Esophagus muscularis mucosa (tissue), 4 donors: ENCODE data around the gene NLRP10. TPM values are rescaled to one million over a fixed set of nuclear protein-coding genes. Genes with fewer than 3 reads are reported as not detected.

Experiments used
- DNase-seq: peaks from one replicate; pipeline ENCODE4 v3.0.0-alpha.2; 2017; ENCODE audit errors: extremely low spot score
- H3K27ac ChIP-seq, 4 donors: fragments of 200-600 bp; sonication (generic); replicated peaks in 1 of 4; 1 replicate in 3 of 4; 2 replicates in 1 of 4; pipeline ENCODE4 v1.5.1; 2016 to 2019; ENCODE audit warnings: mild to moderate bottlenecking in 1 of 4
- H3K27me3 ChIP-seq, 4 donors: fragments of 200-600 bp; sonication (generic); one replicate each; pipeline versions ENCODE4 v1.5.1 to v1.6.0; 2016 to 2019
- H3K36me3 ChIP-seq, 4 donors: fragments of 200-600 bp; sonication (generic); one replicate each; pipeline ENCODE4 v1.5.1; 2016 to 2019
- H3K4me1 ChIP-seq, 4 donors: fragments of 200-600 bp; sonication (generic); one replicate each; pipeline ENCODE4 v1.5.1; 2016 to 2019
- H3K4me3 ChIP-seq, 4 donors: fragments of 200-600 bp; sonication (generic); 1 replicate in 2 of 4; 2 replicates in 2 of 4; pipeline ENCODE4 v1.5.1; 2016 to 2019; ENCODE audit warnings: mild to moderate bottlenecking in 4 of 4, moderate library complexity in 1 of 4
- H3K9me3 ChIP-seq, 4 donors: fragments of 200-600 bp; sonication (generic); 1 replicate in 3 of 4; 2 replicates in 1 of 4; pipeline ENCODE4 v1.5.1; 2016 to 2019
- EP300 ChIP-seq: sonication (generic); formaldehyde crosslinking; IDR thresholded peaks from one replicate; pipeline ENCODE4 v1.6.1; 2017; ENCODE audit warnings: antibody characterized with exemption
- POLR2A ChIP-seq: fragments of 450-650 bp; IDR thresholded peaks from one replicate; pipeline ENCODE4 v1.6.1; 2017; ENCODE audit warnings: antibody characterized with exemption, moderate library complexity, mild to moderate bottlenecking, low read depth
- POLR2AphosphoS5 ChIP-seq, 2 donors: sonication (generic); formaldehyde crosslinking; IDR thresholded peaks; one replicate each; pipeline ENCODE4 v1.6.1; 2017; ENCODE audit warnings: antibody characterized with exemption in 2 of 2
- WGBS: methylation state at CpG from one replicate; pipeline ENCODE4 v1.1.5; 2018; 5-methylcytosine and 5-hydroxymethylcytosine counted together
- intact Hi-C: fragments of 100-400 bp; cut with DNase I; formaldehyde crosslinking; loops from one replicate; pipeline ENCODE4 v1.15.1; 2023
- total RNA-seq, 4 donors: library from RNA; depleted of rRNA; stranded (reverse); fragments of >200 nt; gene quantifications; one replicate each; pipeline versions ENCODE4 v1.1.0 to v1.2.1, GENCODE V29; 2016
- TF ChIP-seq, protein P1 (sequence below), 3 experiments: fragments of 200-600 bp in 2 of 3; fragments of 450-650 bp in 1 of 3; sonication (generic) in 2 of 3; IDR thresholded peaks; one replicate each; pipeline ENCODE4 v1.5.1; 2017 to 2019; ENCODE audit warnings: antibody characterized with exemption in 3 of 3, mild to moderate bottlenecking in 2 of 3, moderate library complexity in 1 of 3

NLRP10 gene
- total RNA-seq, 4 donors from 2014 or later: not detected

DNA sequence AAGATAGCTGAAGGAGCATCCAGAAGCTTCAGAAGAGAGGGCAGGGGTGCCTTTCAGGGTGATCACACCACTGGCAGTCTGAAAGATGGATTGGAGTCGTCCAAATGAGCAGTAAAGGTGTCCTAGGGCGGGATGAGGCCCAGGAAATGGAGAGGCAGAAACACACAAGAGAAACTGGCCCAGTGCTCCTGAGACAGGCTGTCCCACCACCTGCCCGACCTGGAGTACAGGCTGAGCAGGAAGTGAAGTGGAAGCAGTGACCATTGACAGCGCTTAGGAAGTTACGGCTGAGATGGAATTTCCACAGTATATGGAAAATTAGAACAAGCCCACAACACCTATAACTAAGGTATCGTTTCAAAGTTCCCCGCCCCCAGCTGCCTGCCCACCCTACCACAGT is 37.9 kb upstream of the NLRP10 start:
- Histone ChIP-seq H3K27ac (no peak overlapping the region), H3K27me3 (no peaks in the 10 kb centered on the region), H3K4me1 (no peaks in the 10 kb centered on the region), H3K4me3 (no peak overlapping the region), H3K36me3 (peaks cover 6 to 21% (median 16%) of the 10 kb centered on the region in 4 donors), H3K9me3 (no peaks in the 10 kb centered on the region)
- intact Hi-C loops: loop anchor here (10.0 kb wide), 2 partner anchors 92 to 262 kb away; partner anchors contain the start of gene LMO1
- no peak for DNase-seq
- TF ChIP-seq, protein P1, sequence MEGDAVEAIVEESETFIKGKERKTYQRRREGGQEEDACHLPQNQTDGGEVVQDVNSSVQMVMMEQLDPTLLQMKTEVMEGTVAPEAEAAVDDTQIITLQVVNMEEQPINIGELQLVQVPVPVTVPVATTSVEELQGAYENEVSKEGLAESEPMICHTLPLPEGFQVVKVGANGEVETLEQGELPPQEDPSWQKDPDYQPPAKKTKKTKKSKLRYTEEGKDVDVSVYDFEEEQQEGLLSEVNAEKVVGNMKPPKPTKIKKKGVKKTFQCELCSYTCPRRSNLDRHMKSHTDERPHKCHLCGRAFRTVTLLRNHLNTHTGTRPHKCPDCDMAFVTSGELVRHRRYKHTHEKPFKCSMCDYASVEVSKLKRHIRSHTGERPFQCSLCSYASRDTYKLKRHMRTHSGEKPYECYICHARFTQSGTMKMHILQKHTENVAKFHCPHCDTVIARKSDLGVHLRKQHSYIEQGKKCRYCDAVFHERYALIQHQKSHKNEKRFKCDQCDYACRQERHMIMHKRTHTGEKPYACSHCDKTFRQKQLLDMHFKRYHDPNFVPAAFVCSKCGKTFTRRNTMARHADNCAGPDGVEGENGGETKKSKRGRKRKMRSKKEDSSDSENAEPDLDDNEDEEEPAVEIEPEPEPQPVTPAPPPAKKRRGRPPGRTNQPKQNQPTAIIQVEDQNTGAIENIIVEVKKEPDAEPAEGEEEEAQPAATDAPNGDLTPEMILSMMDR (IDR thresholded peaks at IDR 0.05): no peak
- TF ChIP-seq POLR2AphosphoS5 (IDR thresholded peaks at IDR 0.05): no peak
- no peak for TF ChIP-seq EP300
- no peak for TF ChIP-seq POLR2A
- WGBS: 79% methylated on average over 7 of the region's 7 CpGs

DNA sequence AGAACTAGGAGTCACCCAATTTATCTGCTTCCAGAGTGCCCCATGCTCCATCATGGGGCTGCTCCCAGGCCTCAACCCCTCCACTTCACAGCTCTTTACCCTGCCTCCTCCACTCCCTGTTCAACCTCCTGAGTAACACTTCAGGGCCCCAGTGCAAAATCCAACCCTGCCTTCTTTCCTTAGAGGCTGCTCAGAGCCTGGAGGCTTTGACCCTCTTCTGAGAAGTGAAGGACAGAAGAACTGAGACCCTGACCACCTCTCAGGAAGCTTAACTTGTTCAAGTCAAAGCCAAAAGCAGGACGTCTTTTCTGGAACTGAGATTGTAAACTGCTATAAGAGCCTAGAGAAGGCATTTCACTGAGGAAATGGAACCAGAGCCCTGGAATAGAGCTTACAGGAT is 37.4 kb upstream of the NLRP10 start:
- intact Hi-C loops: loop anchor here (10.0 kb wide), 2 partner anchors 92 to 262 kb away; partner anchors contain the start of gene LMO1
- no peak overlapping the region for H3K27ac ChIP-seq
- 75% methylated on average over 1 of the region's 1 CpG for WGBS

DNA sequence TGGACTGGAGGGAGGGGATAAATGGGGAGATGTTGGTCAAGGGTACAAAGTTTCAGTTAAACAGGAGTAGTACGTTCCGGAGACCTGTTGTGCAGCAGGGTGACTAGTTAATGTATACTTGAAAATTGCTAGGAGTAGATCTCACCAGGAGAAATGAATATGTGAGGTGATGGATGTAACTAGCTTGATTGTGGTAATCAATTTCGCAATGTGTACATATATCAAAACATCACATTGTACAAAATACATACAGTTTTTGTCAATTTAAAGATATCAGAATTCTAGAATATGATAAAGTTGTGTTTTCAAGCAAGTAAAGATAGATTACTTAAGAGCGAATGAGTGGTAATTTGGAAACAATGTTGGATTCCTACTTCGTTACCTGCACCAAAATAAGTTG is 35.1 kb upstream of the NLRP10 start:
- Histone ChIP-seq H3K9me3 (no peaks in the 10 kb centered on the region), H3K27ac (no peak overlapping the region), H3K4me3 (no peak overlapping the region), H3K4me1 (no peaks in the 10 kb centered on the region), H3K27me3 (no peaks in the 10 kb centered on the region), H3K36me3 (peaks cover 22 to 49% (median 43%) of the 10 kb centered on the region in 4 donors)
- intact Hi-C loops: loop anchor here (10.0 kb wide), 2 partner anchors 94 to 264 kb away; partner anchors contain the start of gene LMO1
- 93% methylated on average over 5 of the region's 5 CpGs for WGBS
- no peak for TF ChIP-seq EP300
- no peak for TF ChIP-seq POLR2A
- TF ChIP-seq, protein P1 (IDR thresholded peaks at IDR 0.05): no peak
- TF ChIP-seq POLR2AphosphoS5 (IDR thresholded peaks at IDR 0.05): no peak
- DNase-seq: no peak

More for the DNA sequence above, 37.4 kb upstream of the NLRP10 start:
- peak; percentile 64 for DNase-seq
- Histone ChIP-seq H3K27me3 (no peaks in the 10 kb centered on the region), H3K36me3 (peaks cover 6 to 27% (median 20%) of the 10 kb centered on the region in 4 donors), H3K9me3 (no peaks in the 10 kb centered on the region), H3K4me3 (no peak overlapping the region), H3K4me1 (no peaks in the 10 kb centered on the region)
- TF ChIP-seq POLR2A: no peak
- TF ChIP-seq EP300: no peak
- TF ChIP-seq, protein P1 (IDR thresholded peaks at IDR 0.05): no peak
- no peak for TF ChIP-seq POLR2AphosphoS5 (IDR thresholded peaks at IDR 0.05)

DNA sequence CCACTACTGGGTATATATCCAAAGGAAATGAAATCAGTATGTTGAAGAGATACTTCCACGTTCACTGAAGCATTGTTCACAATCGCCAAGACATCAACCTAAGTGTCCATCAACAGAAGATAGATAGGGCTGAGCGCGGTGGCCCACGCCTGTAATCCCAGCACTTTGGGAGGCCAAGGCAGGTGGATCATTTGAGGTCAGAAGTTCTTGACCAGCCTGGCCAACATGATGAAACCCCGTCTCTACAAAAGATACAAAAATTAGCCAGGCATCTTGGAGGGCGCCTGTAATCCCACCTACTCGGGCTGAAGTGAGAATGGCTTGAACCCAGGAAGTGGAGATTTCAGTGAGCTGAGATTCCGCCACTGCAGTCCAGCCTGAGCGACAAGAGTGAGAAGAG is 34.5 kb upstream of the NLRP10 start:
- TF ChIP-seq POLR2AphosphoS5 (IDR thresholded peaks at IDR 0.05): no peak
- no peak for TF ChIP-seq EP300
- TF ChIP-seq POLR2A: no peak
- TF ChIP-seq, protein P1 (IDR thresholded peaks at IDR 0.05): no peak
- H3K36me3 ChIP-seq: peaks cover 28 to 55% (median 49%) of the 10 kb centered on the region in 4 donors
- H3K27me3 ChIP-seq: no peaks in the 10 kb centered on the region
- no peaks in the 10 kb centered on the region for H3K9me3 ChIP-seq
- H3K4me1 ChIP-seq: no peaks in the 10 kb centered on the region
- H3K4me3 ChIP-seq: no peak overlapping the region
- WGBS: 93% methylated on average over 10 of the region's 10 CpGs
- DNase-seq: no peak
- intact Hi-C loops: loop anchor here (10.0 kb wide), 2 partner anchors 95 to 265 kb away; partner anchors contain the start of gene LMO1
- no peak overlapping the region for H3K27ac ChIP-seq
